Measurements from ENCODE around the gene PDCD2L.
"Not testable (repeated sequence)": the region's sequence is repeated elsewhere in the genome, so short reads cannot be mapped to it uniquely, and the experiment has no call there.

Gene PDCD2L

DNA sequence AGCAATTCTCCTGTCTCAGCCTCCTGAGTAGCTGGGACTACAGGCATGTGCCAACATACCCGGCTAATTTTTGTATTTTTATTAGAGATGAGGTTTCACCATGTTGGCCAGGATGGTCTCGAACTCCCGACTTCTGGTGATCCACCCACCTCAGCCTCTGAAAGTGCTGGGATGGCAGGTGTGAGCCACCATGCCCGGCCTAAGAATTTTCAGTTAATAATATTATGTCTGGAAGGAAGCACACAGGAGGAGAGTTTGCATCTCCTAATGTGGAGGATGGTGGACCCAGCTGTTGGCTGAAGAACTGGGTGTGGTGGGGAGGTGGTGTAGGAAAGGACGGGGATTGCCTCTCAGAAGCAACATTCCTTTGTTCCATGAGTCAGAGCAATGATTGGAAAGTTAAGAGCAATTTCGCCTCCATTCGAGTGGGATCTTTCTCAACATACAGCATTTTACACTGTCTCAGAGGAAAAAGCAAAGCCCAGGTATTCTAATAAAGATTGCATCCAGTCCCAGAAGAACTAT, 11.9 kb downstream of the PDCD2L start:
- DNase-seq, result no peak

DNA sequence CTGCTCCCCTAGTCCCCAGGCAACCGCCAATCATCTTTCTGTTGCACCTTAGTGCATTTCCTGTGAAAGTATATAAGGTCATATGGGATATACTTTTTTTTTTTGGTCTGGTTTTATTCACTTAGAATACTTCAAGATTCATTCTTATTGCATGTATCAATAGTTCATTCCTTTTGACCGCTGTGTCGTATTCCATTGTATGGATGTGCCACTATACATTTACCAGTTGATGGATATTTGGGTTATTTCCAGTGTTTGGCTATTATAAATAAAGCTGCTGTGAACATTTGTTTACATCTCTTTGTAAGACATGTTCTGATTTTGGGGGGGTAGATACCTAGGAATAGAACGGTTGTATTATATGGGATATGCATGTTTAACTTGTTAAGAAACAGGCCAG, 14.1 kb downstream of the PDCD2L start:
- DNase-seq, result no peak

DNA sequence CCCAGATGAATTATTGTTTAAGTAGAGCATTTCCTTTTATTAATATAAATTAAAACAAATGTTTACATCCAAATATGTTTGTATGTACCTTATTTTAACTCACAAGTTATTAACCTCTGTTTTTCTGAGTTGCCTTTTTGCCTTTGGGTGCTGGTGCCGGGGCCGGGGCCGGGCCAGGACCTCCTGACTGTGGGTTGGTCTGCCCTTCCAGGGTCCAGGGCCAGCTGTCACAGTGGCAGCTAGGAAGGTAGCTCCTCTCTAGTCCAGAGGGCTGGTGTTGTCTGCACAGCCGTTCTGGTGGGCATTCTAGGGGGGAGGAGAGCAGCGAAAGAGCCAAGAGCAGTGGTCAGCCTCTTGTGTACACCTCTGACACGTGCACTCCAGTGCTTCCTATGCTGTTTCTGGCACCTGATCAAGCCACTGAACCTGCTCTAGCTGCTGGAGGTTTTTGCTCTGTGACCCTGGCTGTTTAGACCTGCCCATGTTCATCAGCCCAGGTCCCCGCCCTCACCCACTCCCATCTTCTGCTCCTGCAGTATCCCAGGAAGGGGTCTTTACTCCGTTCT, 22.0 kb downstream of the PDCD2L start:
- DNase-seq, result no peak

GRCh38 chr19:34428549-34429285, 24.5 kb downstream of the PDCD2L start:
- peak; percentile 74 for DNase-seq

GRCh38 chr19:34429553-34429952, 25.4 kb downstream of the PDCD2L start:
- DNase-seq, result no peak

- DNase-seq, result no peak
These were observed 26.8 kb downstream of the PDCD2L start for GRCh38 chr19:34430738-34431625.

- DNase-seq, result no peak
These were observed 27.6 kb downstream of the PDCD2L start for GRCh38 chr19:34431681-34432402.

DNA sequence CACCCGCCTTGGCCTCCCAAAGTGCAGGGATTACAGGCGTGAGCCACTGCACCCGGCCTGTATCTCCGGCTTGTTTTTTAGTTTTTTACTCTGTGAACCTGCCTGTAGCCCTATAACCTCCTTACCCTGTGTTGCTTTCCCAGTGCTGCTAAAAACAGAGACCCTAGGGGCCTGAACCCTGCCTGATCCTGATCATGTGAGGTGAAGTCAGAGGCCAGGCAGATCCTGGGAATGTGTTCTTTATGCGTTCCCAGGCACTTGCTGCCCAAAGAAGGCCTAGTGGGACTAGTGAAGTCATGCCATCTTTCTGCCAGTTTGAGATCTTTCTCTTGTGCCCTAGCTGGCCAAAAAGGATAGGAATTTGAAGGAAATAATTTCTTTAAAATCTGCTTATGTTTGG, 28.6 kb downstream of the PDCD2L start:
- DNase-seq, result no peak

DNA sequence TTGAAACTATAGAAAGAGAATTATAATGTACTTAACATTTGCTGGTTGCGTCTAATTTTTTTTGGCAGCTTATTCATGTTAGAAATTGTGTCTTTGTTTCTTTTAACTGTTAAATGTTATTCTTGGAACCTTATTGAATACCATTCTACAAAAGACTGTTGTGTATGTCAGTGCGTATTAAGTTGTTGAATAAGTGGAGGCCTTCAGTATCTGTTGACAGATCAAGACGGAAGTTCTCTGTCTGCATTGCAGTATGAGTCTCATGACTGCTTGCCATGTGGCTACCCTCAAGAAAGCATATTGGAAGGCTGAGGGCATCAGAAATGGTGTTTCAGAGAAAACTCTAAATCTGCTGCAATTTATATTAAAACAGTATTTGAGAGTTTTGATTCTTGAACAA, 32.5 kb downstream of the PDCD2L start:
- DNase-seq, result no peak

DNA sequence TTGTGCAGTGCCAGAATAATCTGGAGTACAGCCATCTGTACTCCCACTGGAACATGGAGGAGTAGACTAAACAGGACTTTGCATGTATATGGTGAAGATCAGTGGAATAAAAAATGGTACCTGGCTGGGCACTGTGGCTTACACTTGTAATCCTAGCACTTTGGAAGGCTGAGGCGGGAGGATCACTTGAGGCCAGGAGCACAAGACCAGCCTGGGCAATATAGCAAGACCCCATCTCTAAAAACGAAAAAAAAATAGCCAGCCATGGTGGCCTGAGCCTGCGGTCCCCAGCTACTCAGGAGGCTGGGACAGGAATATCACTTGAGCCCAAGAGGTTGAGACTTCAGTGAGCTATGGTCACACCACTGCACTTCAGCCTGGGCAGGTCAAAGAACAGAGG, 44.0 kb downstream of the PDCD2L start:
- DNase-seq, result no peak

GRCh38 chr19:34452723-34453122, 48.5 kb downstream of the PDCD2L start:
- no peak for DNase-seq

DNA sequence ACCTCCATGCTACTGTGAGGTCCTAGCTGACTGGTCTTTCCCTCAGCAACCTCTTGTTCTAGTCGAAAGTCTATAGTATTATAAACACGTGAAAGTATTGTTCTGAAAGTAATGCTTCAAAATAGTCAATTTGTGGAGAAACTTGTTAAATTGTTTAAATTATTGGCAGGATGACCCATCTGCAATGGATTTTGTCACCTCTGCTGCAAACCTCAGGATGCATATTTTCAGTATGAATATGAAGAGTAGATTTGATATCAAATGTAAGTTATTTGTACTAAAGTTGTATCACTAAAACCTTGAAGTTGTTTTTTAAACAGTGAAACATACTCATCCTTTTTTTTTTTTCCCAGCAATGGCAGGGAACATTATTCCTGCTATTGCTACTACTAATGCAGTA, 49.9 kb downstream of the PDCD2L start:
- no peak for DNase-seq

DNA sequence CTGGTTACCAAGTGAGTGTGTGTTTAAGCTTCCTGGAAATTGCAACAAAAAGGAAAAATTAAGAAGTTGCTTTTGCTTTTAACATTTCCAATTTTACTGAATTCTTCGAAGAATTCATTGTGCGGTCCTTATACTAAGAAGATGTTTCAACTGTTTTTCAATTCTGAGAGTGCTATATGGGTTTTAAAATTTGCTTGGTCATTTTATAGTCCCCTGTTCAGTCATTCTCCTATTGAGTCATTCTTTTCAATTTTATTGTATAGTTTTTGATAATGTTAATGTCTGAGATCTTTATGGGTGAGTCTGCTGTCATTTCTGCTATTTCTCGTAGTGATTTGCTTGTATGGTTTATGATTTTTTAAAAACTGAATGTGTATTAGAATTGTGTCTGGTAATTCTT, 50.5 kb downstream of the PDCD2L start:
- DNase-seq, result no peak

DNA sequence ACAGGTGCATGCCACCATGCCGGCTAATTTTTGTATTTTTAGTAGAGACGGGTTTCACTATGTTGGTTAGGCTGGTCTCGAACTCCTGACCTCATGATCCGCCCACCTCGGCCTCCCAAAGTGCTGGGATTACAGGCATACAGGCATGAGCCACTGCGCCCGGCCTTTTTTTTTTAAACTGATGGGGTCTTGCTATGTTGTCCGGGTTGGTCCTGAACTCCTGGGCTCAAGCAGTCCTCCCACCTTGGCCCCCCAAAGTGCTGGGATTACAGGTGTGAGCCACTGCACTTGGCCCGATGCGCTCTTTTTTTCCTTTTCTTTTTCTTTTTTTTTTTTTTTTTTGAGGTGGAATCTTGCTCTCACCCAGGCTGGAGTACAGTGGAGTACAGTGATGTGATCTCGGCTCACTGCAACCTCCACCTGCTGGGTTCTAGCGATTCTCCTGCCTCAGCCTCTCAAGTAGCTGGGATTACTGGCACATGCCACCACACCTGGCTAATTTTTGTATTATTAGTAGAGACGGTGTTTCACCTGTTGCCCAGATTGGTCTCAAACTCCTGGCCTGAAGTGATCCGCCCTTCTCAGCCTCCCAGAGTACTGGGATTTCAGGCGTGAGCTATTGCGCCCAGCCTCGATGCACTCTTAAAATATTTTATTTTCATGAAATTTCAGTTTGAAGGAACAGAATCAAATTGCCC, 51.7 kb downstream of the PDCD2L start:
- DNase-seq, result not testable (repeated sequence)

DNA sequence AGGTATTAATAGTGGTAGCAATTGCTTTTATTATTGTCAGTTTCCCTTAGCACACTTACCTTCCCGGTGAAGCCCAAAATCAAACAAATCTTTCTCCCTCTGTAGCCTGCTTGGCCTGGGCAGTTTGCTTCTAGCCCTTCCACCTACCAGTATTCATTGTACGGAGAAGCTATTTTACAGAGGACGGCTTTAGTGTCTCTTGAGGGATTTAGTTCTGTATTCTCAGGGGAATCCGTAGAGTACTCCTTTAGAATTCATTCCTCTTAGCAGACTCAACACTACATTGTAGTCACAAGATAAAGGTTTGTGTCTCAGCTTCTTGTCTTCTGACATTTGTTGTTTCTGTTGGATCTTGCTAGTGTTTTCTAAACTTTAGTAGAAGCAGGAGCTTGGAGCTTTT, 53.2 kb downstream of the PDCD2L start:
- DNase-seq, result no peak

DNA sequence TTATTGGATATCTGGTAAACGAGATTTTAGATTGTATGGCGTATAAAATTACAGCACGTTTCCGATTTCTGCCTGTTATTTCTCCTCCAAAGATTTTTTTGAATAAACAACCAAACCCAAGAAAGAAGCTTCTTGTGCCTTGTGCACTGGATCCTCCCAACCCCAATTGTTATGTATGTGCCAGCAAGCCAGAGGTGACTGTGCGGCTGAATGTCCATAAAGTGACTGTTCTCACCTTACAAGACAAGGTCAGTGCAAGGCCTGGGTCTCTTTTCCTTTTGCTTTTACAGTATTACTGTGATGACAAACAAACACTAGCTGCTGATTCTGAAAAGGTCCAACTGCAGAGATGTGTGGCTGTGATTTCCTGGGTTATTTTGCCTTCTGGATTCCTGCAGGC, 54.5 kb downstream of the PDCD2L start:
- no peak for DNase-seq

GRCh38 chr19:34459614-34460013, 55.4 kb downstream of the PDCD2L start:
- DNase-seq, result no peak

DNA sequence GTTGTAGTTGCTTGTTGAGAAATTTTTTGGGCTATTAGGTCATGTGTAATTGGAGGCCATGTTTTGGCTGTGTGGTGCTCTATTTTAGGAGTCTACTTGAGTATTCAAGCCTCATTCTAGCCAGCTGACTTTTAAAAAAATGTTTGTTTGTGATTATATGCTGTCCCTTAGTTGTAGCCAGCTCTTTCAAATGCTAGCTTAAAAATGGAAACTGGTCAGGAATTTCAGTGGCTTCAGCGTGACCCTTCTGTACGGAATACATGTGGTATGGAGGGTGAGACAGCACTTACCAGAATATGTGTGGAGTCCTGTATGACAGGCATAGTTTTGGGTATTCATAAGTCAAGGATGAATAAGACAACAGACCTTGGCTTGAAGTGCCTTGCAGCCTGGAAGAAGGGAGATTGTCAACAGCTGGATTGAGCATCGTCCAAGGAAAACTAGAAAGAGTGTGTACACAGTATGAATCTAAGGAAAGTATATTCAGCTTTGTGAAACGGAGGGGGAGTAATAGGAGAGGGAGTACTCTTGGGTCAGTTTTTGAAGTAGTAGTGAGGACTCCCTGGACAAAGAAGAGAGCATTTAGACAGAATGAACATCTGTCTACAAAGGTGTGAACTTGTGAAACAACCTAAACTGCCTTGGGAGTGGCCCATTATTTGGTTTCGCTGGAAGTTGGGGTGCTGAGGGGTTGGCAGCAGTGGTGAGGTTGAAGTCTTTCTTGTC, 57.3 kb downstream of the PDCD2L start:
- DNase-seq, result no peak

DNA sequence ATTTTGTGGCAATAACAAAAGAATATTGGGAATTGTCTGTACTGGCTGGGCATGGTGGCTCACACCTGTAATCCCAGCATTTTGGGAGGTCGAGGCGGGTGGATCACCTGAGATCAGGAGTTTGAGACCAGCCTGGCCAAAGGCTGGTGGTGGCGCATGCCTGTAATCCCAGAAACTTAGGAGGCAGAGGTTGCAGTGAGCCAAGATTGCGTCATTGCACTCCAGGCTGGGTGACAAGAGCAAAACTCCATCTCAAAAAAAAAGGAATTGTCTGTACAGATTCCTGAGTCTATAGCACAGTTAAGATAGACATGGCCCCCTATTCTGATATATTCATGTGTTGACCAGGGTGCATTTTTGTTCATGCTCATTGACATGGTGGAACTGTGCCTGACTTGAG, 60.6 kb downstream of the PDCD2L start:
- DNase-seq, result not testable (repeated sequence)

- no peak for DNase-seq
These were observed 64.2 kb downstream of the PDCD2L start for GRCh38 chr19:34468409-34468808.

DNA sequence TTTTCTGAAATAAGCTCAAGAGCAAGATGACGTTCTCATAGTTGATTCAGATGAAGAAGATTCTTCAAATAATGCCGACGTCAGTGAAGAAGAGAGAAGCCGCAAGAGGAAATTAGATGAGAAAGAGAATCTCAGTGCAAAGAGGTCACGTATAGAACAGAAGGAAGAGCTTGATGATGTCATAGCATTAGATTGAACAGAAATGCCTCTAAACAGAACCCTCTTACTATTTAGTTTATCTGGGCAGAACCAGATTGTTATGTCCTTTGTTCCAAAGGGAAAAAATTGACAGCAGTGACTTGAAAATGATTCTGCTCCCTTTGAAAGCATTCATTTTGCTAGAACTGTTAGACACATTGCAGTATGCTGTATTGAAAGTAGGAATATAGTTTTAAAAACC, 64.8 kb downstream of the PDCD2L start:
- not testable (repeated sequence) for DNase-seq

Data from right kidney (tissue), 1 donor.